NCI-H226 (cell line): ENCODE measurements around the gene UNK.
"Not testable (repeated sequence)": the region's sequence is repeated elsewhere in the genome, so short reads cannot be mapped to it uniquely, and the experiment has no call there.

ENCODE experiments used
- DNase-seq: peaks from one replicate; pipeline ENCODE4 v3.0.0-alpha.2; 2015

UNK gene

DNA sequence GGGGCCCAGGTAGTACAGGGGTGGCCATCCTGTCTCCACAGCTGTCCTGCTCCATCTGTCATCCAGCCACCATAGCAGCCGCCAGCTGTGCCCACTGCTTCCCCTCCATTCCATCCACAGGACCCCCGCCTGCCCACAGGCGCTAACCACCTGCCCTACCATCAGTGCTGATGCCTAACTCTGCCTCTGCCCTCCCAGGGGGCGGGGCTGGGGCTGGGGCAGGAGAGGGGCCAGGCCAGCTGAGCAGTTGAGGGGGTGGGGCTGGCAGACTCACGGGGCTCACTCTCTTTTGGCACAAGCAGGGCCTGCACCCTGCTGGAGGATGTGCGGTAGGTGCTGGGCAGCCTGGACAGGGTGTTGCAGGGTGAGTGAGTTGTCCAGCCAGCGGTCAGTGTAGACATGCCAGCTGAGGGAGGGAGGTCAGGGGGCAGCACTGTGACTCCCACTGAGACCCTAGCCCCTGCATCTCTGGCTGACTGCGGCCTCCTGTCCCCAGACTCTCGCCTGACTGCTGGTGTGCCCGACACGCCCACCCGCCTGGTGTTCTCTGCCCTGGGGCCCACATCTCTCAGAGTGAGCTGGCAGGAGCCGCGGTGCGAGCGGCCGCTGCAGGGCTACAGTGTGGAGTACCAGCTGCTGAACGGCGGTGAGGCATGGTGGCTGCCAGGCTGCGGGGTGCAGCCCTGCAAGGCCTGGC, 29.3 kb upstream of the UNK start:
- DNase-seq, result no peak

DNA sequence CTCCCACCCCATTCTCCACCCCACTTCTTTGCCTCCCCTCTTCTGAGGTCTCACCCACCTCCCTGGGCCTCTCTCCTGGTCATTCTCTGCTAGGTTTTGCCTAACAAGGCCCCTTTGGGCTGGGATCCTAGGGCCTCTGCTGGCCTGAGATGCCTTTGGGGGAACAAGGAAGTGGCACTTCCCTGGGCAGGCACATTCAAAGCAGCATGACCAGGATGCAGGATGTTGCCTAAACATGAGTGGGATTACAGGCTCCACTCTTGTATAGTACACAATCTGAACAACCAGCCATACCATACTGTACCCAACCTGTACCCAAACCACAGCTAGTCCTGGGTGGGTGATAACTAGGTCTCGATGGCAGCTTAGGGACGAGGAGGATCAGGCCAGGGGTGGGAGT, 28.6 kb upstream of the UNK start:
- no peak for DNase-seq

DNA sequence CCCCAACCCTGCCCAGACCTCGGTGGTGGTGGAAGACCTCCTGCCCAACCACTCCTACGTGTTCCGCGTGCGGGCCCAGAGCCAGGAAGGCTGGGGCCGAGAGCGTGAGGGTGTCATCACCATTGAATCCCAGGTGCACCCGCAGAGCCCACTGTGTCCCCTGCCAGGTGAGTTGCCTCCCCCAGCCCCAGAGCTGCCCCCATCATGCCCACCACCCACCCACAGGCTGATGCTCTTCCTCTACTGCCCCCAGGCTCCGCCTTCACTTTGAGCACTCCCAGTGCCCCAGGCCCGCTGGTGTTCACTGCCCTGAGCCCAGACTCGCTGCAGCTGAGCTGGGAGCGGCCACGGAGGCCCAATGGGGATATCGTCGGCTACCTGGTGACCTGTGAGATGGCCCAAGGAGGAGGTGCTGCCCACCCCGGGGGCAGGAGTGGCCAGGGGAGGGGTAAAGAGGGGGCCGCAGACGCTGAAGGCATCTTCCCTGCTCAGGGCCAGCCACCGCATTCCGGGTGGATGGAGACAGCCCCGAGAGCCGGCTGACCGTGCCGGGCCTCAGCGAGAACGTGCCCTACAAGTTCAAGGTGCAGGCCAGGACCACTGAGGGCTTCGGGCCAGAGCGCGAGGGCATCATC, 28.0 kb upstream of the UNK start:
- no peak for DNase-seq

DNA sequence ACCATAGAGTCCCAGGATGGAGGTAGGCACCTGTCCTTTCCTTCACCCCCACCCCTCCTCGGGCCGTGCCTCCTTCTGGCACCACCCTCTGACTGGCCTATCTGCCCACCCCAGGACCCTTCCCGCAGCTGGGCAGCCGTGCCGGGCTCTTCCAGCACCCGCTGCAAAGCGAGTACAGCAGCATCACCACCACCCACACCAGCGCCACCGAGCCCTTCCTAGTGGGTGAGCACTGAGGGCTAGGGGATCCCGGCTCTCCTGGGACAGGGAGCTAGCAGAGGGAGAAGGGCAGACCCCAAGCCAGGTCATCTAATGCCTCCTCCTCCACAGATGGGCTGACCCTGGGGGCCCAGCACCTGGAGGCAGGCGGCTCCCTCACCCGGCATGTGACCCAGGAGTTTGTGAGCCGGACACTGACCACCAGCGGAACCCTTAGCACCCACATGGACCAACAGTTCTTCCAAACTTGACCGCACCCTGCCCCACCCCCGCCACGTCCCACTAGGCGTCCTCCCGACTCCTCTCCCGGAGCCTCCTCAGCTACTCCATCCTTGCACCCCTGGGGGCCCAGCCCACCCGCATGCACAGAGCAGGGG, 27.4 kb upstream of the UNK start:
- no peak for DNase-seq

DNA sequence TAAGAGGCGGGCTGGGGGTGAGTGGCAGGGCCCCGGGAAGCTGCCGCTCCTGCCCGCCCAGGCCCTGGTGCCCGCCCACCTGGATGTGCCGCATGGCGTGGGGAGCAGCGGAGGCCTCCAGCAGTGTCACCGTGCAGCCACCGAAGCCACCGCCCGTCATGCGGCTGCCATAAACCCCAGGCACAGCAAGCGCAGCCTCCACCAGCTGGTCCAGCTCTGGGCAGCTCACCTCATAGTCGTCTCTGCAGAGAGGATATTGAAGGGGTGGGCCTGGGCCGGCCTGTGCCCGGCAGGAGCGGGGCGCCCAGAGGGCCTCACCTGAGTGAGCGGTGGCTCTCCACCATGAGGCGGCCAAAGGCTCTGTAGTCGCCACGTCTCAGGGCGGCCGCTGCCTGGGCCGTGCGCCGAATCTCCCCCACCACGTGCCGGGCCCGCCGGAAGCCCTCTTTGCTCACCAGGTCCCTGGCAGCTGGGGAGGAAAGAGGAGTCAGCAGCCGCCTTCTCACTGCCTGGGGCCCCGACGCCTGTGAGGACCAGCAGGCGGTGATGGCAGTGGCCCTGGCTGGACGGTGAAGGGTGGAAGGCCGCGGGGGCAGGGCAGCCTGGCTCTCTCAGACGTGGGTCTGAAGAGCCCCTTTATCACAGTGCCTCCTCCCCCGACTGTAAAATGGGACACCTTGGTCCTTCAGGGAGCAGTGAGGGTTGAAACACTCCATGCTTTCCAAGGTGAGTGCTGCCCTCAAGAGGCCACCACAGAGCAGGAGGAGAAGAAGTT, 26.3 kb upstream of the UNK start:
- DNase-seq, result no peak

DNA sequence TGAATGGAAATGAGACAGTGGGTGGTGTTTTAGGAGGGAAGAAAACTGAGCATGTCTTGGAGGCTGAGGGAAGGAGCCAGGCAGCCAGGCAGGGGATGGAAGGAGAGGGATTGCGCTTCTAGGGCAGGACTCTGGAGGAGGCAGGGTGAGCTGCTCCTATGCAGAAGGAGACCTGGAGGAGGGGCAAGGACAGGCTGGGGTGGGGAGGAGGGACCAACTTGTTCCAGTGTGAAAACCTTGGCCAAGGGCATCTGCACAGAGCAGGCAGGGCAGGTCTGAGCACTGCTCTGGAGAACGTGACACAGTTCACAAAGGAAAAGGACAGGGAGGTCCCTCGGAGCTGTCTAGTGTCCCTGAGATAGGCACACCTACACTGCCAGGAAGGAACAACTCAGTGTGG, 25.1 kb upstream of the UNK start:
- no peak for DNase-seq

DNA sequence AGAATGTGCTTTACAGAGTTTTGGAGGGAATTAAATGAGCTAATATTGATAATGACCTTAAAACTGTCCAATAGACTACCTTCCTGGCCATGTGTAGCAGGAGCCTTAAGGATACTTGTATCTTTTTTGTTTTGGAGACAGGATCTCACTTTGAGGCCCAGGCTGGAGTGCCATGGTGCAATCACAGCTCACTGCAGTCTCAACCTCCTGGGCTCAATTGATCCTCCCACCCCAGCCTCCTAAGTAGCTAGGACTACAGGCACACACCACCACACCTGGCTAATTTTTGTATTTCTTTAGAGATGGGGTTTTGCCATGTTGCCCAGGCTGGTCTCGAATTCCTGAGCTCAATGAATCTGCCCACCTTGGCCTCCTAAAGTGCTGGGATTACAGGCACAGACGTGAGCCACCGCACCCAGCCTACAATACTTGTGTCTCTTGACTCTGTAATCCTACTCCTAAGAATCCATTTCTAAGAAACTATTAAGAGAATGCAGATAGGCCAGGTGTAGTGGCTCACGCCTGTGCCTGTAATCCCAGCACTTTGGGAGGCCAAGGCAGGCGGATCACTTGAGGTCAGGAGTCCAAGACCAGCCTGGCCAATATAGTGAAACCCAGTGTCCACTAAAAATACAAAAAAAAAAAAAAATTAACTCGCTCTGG, 24.5 kb upstream of the UNK start:
- not testable (repeated sequence) for DNase-seq

DNA sequence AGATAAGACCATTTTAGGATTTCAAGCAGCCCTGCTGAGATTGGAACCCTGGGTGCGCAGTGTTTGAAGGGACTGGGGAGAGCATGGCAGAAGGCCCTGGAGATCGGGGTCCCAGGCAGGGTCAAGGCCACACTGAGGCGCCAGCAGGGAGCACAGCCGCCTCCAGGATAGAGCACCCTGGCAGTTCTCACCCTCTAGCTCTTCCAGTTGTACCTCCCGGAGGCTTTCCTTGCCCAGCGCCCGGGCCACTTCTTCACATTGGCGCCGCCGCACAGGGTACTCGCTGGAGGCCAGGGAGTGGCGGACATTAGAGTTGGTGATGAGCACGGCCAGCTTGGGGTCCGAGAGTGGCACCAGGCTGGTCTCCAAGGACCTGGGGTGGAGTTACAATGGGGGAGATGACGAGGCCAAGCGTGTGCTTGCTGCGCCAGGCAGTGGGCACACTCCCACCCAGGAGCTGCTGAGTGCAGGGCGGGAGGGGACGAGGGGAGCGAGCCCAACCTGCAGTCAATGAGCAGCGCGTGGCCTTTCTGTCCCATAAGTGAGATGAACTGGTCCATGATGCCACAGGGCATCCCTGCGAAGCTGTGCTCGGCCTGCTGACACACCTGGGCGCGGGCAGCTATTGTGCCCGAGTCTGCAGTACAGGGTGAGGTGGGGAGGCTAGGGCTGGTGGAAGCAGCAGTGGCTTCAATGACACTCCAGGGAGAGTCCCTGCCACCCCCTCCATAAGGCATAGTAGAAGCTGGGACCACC, 21.9 kb upstream of the UNK start:
- DNase-seq, result peak; percentile 34

DNA sequence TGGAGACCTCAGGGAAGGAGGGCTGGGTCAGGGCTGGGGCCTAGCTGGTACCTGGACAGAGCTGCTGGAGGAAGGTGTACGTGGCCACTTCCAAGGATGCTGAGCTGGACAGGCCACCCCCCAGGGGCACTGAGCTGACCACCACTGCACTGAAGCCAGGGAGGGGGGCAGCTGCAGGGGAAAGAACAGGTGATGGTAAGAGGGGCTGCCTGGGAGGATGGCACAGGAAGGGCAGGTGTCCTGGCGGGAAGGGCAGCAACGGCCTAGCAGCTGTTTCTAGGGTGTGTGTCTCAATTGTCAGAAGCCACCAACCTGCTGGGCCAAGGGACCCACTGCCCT, 21.4 kb upstream of the UNK start:
- no peak for DNase-seq

DNA sequence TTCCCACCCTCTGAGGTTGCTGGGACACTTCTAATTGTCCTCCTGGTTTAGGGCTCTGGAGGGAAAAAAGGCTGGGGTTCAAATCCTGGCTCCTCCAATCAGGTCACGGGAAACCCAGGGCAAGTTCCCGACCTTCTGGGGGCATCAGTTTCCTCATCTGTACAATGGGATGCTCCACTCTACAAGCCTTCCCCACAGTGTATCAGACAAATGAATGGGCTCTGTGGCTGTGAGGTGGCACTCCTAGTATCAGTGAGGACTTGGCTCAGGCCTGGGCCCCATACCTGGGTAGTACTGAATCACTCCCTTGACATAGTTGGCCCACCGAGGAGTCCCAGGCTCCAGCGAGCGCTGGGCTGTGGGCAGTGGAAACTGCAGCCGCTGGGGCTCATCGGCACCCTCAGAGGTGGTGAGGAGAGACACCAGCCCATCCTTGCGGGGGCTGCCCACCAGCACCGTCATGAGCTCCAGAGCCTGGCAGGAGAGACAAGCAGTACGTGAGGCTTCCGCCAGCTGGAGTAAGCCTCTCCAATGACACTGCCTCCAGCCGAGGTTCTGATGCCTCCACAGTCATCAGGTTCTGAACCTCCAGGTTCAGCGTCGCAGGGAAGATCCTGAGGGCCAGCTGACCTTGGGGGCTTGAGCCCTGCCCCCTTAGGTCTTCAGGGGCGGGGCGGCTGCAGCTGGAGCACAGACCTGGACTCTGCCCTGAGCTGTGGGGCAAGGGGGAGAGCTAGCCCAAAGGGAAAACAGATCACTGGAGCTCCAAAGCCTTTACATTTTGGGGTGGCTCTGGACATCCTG, 20.8 kb upstream of the UNK start:
- DNase-seq, result no peak

DNA sequence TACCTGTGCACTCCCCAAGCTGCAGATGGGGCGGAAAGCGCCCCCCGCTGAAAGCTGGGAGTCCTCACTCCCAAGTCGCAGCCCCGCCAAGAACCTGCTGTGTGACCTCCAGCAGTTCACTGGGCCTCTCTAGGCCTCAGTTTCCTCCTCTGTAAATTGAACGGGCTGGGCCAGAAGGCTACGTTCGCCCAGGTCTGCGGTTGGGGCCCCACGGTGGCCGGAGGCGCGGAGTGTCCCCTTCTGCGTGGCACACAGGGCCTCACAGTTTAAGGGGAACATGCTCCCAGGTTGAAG, 20.2 kb upstream of the UNK start:
- no peak for DNase-seq

DNA sequence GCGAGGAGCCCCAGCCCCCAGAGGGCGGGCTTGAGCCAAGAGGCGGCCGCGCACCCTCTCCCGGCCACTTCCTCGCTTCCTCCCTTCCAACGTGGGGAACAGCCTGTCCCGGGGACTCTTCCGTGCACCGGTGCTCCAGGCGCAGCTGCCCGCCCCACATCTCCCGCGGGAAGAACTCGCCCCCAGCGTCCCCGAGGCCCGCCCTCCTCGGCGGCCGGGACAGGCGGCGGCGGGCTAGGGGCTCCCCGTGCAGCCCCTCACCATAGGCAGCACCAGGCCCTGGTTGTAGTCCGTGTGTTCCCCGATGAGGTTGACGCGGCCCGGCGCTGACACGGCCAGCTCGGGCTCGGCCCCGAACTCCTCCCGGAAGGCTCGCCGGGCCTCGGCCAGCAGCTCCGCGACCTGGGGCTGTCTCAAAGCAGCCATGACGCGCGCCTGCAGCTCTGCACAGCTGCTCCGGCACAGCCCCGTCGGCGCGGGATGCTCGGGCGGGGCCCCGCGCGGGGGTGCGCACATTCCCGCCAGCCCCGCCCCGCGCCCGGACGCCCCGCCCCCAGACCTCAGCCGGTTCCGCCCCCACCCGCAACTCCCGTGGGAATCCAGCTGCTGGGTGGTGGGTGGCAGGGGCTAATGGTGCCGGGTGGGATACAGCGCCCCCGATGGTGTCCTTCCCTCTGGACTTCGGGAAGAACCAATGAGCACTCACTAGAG, 19.7 kb upstream of the UNK start, which contains the start of gene GALK1:
GALK1 (minus strand) TSS at position 482 of the 711 bp plus-strand sequence; CDS start at position 426, 56 bp downstream.
- peak; percentile 63 for DNase-seq

DNA sequence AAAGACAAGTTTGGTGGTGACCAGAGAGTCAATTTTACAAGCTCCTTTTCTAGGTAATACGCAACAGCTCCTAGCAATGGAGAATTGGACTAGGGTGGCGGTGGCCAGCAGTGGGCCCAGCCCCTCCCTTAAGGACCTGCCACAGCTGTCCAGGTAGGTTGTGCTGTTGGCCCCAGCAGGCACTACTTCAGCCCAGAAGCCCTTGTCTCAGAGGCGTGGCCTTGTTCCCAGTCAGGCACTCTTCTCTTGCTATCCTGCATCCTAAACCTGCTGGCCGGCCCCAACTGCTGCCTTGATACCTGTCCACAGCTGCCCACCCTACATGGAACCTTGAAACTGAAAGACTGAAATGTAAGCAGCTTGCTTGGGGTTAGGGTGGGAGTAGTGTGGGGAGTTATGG, 18.6 kb upstream of the UNK start:
- no peak for DNase-seq

DNA sequence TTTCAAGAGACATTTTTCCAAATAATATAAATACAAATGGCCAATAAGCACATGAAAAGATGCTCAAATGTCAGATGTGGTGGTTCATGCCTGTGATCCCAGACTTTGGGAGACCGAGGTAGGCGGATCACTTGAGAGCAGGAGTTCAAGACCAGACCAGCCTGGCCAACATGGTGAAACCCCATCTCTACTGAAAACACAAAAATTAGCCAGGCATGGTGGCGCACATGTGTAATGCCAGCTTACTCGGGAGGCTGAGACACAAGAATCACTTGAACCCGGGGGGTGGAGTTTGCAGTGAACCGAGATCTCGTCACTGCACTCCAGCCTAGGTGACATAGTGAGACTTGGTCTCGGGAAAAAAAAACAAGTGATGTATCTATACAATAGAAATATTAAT, 16.7 kb upstream of the UNK start:
- no peak for DNase-seq

DNA sequence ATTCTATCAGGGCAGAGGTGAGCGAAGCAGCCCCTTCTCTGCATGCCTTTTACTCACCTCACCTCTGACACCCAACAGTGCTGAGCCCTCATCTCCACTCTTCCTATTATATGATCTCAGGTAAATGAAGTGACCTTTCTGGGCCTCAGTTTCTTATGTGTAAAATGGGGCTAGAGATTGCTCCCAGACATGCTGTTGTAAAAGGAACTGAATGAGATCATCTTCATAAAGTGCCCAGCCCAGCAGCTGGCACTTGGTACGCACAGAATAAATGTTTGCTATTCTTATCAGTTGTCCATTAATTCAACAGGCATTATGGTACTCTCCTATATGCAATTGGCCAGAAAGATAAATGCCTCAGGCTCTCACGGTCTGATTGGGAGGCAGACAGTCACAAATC, 15.1 kb upstream of the UNK start:
- no peak for DNase-seq

DNA sequence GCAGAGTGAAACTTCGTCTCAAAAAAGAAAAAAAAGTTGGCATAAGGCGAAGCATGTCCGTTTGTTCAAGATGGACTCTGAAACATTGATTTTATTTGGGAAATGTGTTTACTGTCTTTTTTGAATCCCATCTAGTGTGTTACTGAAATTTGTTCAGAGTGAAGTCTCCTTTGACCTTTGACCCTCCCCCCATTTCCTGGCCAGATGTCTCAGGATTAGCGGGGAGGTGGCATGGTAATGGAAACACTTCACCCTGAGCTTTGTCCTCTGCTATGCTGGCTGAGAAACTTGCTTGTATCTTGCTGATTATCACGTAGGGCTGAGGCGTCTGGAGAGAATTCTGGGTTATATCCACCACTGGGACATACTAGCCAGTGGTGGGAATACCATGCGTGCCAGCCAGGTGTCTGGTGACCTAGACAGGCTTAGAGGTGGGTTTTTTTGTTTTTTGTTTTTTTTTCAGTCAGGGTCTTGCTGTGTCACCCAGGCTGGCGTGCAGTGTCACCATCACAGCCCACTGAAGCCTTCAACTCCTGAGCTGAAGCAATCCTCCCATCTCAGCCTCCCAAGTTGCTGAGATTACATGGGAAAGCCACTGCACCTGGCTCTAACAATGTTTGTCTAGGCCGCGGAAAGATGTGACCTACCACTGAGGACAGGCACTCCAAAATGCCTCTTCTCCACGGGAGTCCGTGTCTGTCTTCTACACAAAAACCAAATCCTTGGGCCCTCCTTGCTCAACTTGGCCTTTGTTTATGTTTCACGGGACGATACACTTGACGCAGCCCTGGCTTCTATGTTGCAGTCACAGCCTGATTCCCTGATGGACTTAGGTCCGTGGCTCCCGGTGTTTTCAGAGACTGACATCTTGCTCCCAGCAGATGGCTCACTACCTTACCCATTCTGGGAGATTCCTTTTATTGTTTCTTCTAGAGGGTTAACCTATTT, 13.0 kb upstream of the UNK start:
- no peak for DNase-seq

DNA sequence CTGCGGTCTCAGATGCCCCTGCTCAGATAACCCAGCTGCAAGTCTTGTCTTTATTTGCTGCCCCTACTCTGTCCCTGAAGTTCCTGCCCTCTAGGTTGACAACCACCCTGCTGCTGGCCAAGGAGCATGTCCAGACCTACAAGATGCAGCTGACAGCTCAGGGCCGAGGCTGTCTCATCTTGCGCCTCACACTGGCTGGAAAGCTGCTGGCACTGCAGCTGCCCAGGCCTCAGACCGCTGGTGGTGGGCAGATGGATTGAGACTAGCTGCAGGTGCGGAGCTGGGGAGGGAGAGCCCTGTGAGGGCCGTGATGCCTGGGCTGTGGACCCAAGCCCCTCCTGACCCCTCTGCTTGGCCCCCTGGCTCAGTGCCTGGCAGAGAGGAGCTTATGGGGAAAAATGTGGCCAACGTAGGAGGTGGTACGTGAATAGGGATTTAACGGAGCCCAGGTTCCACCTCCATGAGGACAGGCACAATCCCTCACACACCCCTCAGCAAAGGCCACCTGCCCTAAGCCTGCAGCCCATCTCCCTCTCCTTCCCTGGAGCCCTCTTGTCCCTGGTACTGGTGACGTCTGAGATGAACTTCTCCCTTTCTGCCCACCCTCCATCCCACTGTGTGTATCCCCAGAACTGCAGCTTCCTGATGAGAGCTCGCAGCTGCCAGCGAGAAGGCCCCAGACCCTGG, 11.3 kb upstream of the UNK start:
- DNase-seq, result no peak

DNA sequence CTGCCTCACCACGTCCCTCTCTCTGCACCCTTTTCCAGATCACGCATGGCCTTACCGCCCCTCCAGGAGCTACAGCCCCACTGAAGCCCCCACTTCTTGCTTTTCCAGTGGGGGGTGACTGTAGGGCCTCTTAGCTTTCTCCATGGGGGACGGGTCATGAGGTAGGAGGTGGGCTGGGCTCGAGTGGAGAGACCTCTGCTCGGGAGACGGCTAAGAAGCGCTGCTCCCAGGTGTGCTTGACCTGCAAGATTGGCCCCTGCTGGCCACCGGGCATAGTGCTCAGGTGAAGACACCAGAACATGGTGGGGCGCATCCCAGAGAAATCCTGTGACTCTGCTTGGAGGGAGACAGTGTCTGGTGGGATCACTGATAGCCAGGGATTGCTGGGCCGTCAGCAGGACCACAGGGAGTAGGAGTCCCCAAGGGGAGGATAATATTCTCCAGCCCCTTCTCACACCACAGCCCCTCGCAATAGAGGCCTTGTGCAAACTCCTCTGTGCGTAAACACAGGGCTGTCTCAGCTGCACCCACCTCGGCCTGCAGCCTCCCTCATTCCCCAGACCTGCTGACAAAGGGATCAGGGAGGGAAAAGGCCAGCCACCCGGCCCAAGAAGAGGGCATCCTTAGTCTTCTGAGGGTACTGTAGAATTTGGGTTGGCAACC, 10.7 kb upstream of the UNK start:
- no peak for DNase-seq

DNA sequence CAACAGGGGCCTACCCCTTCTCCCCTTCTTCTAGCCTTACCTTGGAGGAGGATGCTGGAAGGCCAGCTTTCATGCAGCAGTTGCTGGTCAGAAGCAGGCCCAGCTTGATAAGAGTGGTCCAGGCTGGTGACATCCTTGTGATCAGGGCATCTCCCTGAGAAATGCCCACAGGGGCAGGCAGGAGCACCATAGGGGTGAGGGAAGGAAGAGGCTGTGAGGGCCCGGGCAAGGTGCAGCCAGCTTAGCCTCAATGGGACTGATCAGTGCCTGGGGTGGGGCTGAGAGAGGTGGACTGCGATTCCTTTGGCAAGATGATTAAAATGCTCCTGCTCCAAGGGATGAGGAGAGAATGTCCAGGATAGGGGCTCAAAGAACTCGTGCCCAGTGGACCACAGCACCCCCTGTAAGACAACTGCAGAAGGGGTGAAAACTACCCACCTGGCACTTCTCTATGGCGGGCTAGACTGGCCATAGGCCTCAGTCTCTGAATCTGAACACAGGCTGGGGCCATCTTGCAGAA, 10.1 kb upstream of the UNK start:
- no peak for DNase-seq
